Fibroblast of skin of abdomen (primary cell): Measurements from ENCODE around the gene DCT. TPM values are rescaled to one million over a fixed set of nuclear protein-coding genes. Genes with fewer than 3 reads are reported as not detected.
"Not testable (repeated sequence)": the region's sequence is repeated elsewhere in the genome, so short reads cannot be mapped to it uniquely, and the experiment has no call there.

ENCODE experiments used
- DNase-seq: peaks from one replicate; pipeline ENCODE4 v3.0.0-alpha.2; 2013
- polyA plus RNA-seq, 2 experiments: library from polyadenylated mRNA; unstranded; fragments of 120-200 nt; gene quantifications; one replicate each; pipeline ENCODE4 v1.2.1, GENCODE V29; 2013; ENCODE audit not compliant: insufficient read length in 2 of 2

DCT gene
- polyA plus RNA-seq (2013, experiment 1 of 2; ENCODE audit: insufficient read length): 0.12 TPM
- polyA plus RNA-seq (2013, experiment 2 of 2; ENCODE audit: insufficient read length): 0.14 TPM

- DNase-seq: no peak
Observed at GRCh38 chr13:94479616-94480015, at the start of gene DCT. Gene DCT, minus strand, starts transcription at chr13:94479682. Its CDS starts 427 bp downstream, at chr13:94479255.

- not testable (repeated sequence) for DNase-seq
Observed at GRCh38 chr13:94526956-94527355, 47.5 kb upstream of the DCT start.

GRCh38 chr13:94525781-94526180 lies 46.3 kb upstream of the DCT start:
- no peak for DNase-seq

GRCh38 chr13:94524407-94524806 lies 44.9 kb upstream of the DCT start:
- DNase-seq: no peak

- DNase-seq: no peak
Observed at GRCh38 chr13:94520001-94520400, 40.5 kb upstream of the DCT start.

GRCh38 chr13:94516456-94516855 lies 37.0 kb upstream of the DCT start:
- no peak for DNase-seq

- DNase-seq: no peak
Observed at GRCh38 chr13:94515911-94516310, 36.4 kb upstream of the DCT start.

GRCh38 chr13:94515374-94515773 lies 35.9 kb upstream of the DCT start:
- no peak for DNase-seq

- no peak for DNase-seq
Observed at GRCh38 chr13:94513026-94513425, 33.5 kb upstream of the DCT start.

- no peak for DNase-seq
Observed at GRCh38 chr13:94505730-94506129, 26.2 kb upstream of the DCT start.

- no peak for DNase-seq
Observed at GRCh38 chr13:94503851-94504250, 24.4 kb upstream of the DCT start.

GRCh38 chr13:94498831-94499230 lies 19.3 kb upstream of the DCT start:
- DNase-seq: not testable (repeated sequence)

GRCh38 chr13:94495806-94496205 lies 16.3 kb upstream of the DCT start:
- DNase-seq: no peak

GRCh38 chr13:94494026-94494425 lies 14.5 kb upstream of the DCT start:
- DNase-seq: no peak

GRCh38 chr13:94487043-94487442 lies 7.6 kb upstream of the DCT start:
- DNase-seq: no peak

GRCh38 chr13:94483970-94484369 lies 4.5 kb upstream of the DCT start:
- no peak for DNase-seq

GRCh38 chr13:94481941-94482340 lies 2.5 kb upstream of the DCT start:
- DNase-seq: peak; percentile 76

GRCh38 chr13:94480672-94481145 lies 1.2 kb upstream of the DCT start:
- DNase-seq: peak; percentile 88

- DNase-seq: no peak
Observed at GRCh38 chr13:94478913-94479312, 569 bp downstream of the DCT start.

- DNase-seq: no peak
Observed at GRCh38 chr13:94470126-94470525, 9.4 kb downstream of the DCT start.

- no peak for DNase-seq
Observed at GRCh38 chr13:94464771-94465170, 14.7 kb downstream of the DCT start.

GRCh38 chr13:94462670-94463069 lies 16.8 kb downstream of the DCT start:
- DNase-seq: no peak

- no peak for DNase-seq
Observed at GRCh38 chr13:94459116-94459515, 20.4 kb downstream of the DCT start.

- DNase-seq: no peak
Observed at GRCh38 chr13:94455414-94455813, 24.1 kb downstream of the DCT start.

- no peak for DNase-seq
Observed at GRCh38 chr13:94454906-94455305, 24.6 kb downstream of the DCT start.
